HG02610 (cell line): ENCODE measurements around the gene ADAM17.
"Not testable (repeated sequence)": the region's sequence is repeated elsewhere in the genome, so short reads cannot be mapped to it uniquely, and the experiment has no call there.

ENCODE experiments used
- ATAC-seq: cut with Tn5 transposase; IDR thresholded peaks from one replicate; pipeline ENCODE4 v1.9.1; 2021; ENCODE audit warnings: mild to moderate bottlenecking, moderate library complexity; ENCODE audit not compliant: unreplicated experiment

ADAM17 gene

DNA sequence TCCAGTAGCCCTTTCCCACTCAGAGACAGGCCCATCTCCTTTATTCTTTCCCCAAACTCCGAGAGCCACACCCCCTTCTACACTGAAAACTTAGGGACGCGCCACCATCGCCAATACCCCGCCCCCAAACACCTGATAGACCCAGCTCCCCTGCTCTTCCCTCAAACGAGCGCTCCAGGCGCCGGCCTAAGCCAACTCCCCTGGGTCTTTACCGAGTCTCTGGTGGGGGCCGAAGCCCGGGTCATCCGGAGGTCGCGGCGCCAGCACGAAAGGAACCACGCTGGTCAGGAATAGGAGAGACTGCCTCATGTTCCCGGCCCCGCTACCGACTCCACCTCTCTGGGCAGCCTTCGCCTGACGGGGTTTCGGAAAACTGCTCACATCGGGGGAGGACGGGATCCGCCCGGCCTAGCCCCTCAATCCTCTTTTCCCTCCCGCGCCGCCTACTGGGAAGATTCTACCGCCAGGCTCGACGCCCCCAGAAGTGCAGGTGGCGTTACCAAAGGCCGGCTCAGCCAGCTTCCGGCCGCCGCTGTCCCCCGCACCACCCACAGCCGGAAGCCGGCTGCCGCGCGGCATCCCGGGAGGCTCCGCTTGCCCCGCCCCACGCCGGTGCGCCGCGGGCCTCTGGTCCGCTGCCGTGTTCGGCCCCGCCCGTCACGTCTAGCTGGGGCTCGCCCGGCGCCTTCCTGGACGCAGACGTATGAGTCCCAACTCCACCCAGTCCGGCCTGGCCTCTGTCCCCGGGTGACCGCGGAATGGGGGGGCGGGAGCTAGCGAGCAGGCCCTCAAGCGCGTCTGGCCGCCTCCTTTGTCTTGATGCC lies at the start of gene ADAM17:
Gene ADAM17, minus strand, starts transcription at position 534 of the 824 bp plus-strand sequence. Its CDS starts 225 bp downstream, at position 309.
- ATAC-seq: peak; percentile 86

DNA sequence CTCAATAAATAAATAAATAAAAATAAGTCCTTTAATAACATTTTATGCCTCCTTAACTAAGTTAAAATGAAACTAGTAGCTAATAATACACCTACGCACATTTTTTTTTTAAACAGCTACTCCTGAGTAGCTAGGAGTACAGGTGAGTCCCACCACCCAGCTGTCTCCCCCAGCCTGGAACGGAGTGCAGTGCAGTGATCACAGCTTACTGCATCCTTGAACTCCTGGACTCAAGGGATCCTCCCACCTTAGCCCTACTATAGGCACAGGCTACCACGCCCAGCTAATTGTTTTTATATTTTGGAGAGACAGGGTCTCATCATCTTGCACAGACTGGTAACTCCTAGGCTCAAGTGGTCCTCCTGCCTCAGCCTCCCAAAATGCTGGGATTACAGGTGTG lies 46.8 kb upstream of the ADAM17 start:
- ATAC-seq: no peak

DNA sequence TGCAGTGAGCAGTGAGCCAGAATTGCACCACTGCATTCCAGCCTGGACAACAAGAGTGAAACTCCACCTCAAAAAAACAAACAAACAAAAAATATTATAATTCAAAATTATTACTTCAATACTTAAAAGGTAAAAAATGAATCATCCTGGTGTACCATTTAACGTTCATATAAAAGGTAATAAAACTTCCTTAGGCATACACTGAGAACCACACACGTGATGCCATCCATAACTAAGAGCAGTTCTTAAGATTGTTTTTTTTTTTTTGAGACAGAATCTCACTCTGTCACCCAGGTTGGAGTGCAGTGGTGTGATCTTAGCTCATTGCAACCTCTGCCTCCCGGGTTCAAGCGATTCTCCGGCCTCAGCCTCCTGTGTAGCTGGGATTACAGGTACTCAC lies 45.8 kb upstream of the ADAM17 start:
- ATAC-seq: no peak

DNA sequence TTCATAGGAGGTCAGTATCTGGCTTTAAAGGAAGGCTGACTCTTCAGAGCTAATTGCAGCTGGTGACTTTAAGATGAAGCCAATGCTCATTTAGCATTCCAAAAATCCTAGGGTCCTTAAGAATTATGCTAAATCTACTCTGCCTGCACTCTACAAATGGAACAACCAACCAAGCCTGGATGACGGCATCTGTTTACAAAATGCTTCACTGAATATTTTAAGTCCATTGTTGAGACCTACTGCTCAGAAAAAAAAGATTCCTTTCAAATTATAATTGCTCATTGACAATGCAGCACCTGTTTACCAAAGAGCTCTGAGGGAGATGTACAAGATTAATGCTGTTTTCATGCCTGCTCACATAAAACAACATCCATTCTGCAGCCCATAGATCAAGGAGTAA lies 43.8 kb upstream of the ADAM17 start:
- ATAC-seq: no peak

DNA sequence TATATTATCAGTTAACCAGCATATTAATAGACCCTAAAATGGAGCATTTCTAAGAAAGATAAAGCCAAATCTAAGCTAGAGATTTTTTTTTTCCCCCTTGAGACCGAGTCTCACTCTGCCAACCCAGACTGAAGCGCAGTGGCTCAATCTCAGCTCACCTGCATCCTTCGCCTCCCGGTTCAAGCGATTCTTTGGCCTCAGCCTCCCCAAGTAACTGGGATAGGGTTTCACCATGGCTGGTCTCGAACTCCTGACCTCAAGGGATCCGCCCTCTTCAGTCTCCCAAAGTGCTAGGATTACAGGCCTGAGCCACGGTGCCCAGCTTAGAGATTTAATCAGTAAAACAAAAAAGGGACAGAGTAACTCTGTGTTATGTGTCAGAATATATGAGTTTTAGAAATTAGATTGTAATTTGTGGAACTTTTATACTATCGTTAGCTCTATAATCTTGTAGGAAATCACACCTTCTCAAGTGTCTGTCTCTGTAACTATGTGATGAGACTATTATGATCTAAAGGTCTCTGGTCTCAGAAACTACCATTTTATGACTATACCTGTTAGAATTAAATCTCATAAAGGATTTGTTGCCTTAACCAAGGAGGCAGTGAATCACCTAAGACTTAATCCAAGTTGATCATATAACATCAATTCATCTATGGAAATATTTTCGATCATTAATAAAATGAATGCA lies 41.1 kb upstream of the ADAM17 start:
- no peak for ATAC-seq

DNA sequence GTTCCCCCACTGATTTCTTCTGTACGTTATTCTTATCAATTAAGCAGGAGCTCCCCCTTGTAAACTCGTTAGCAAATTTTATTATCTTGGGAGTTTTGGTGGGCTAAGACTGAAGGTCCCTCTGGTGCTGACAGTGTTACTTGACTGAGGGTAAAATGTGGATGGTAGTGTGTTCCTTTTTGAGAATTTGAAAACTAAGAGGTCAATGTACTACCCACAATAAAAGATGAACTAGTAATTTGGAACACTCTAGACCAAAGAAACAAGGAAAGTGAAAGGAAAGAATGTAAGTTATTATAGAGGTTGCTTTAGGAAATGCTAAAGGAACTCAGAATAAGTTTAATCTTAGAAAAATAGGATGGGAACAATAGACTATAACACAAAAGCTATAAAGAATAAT lies 40.1 kb upstream of the ADAM17 start:
- no peak for ATAC-seq

DNA sequence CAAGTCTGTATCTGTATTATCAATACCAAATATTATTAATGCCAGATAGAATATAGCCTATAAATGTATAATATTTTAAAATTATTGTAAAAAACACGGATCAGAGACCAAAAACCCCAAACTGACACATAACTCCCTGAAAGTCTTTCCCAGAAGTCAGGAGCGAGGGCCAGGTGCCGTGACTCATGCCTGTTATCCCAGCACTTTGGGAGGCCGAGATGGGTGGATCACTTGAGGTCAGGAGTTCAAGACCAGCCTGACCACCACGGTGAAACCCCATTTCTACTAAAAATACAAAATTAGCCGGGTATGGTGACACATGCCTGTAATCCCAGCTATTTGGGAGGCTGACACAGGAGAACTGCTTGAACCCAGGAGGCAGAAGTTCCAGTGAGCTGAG lies 39.6 kb upstream of the ADAM17 start:
- ATAC-seq: not testable (repeated sequence)

DNA sequence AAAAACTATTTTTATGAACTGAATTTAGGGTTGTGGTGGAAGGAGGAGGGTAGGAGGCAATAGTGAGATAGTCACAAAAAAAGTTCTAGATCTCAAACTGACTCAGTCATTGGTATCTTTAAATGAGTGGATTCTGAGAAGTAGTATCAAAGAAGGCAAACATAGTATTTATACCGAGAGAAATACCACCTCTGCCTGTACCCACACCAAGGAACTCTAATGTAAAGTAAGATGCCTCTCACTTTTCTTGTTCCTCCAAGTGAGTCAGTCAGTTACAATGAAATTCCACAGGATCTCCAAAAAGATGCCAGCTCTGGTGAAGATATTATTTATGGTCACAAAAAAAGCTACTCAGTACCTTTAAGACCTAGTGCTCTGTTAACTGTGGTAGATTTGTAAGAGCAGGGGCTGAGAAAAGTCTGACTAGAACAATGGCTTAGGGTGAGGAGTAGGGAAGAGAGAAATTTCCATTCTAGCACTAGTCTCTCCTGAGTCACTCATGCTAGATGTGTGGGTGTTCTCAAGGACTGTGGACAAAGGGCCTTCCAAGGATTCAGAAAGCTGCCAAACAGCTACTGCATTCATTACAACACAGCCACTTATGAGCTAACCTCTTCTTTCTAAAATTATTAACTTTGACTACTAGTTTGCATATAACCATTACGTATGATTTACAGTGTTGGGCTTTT lies 38.9 kb upstream of the ADAM17 start:
- ATAC-seq: peak; percentile 52

DNA sequence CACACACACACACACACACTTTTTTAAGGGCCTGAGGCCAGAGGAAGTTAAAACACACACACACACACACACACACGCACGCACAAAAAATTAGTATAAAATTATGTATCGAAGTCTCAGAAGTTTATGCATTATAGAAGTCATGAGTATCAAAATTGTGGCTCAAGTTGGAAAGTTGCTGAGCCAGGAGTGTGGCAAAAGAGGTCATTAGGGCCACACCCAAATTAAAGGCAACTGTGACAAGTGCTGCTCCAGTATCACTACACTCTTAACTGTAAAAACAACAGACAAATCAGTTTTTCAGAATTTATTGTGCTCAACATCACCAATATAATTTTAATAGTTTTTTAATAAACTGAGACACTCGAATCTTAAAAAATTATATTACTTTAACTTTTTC lies 38.3 kb upstream of the ADAM17 start:
- no peak for ATAC-seq

DNA sequence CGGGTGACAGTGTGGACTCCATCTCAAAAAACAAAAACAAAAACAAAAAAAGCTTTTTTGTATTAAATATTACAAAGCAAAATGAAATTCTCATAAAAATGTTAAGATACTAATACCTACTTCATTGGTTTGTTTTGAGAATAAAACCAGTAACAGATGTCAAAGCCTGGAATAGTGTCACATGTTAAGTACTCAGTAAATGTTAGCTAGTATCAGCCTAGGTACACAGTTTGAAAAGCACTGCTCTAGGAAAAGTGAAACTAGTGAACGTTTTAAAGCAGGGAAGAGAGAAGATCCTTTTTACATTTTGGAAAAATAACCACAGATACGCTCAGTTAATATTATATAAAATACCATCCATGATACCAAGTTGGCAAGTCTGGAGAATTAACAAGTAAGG lies 37.1 kb upstream of the ADAM17 start:
- no peak for ATAC-seq

DNA sequence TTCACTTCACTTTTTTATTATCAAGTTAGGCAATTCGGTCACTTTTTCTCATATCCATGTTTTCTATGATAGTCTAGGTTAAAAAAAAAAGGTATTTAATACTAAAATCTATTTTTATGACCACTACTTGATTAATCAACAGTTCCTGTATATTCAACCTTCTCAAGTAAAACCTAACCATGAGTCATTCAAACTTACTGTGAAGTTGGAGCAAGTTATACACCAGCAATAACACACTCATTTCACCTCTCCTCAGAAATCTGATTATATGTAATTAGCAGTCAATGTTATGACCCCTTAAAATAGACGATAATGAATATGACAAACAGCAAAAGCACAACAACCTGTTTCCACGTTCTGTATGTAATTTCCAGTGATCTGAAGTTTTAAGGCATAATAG lies 35.0 kb upstream of the ADAM17 start:
- ATAC-seq: no peak

DNA sequence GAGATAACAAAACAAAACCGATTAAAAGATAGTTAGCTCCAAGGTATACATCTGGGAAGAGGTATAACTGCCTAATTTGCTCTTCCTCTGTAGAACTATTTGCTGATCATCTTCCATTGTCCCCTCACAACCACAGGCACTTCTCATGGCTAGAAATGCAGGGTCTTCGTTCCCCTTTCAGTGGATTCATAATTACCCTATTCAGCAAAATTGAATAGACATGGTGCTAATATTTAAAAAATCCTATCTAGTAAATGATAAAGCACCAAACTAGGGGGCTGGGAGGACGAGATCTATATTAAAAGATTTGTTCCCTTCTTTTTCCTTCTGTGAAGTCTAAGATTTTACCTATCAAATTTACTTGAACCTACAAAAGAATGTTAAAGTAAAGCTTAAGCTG lies 30.8 kb upstream of the ADAM17 start:
- no peak for ATAC-seq

DNA sequence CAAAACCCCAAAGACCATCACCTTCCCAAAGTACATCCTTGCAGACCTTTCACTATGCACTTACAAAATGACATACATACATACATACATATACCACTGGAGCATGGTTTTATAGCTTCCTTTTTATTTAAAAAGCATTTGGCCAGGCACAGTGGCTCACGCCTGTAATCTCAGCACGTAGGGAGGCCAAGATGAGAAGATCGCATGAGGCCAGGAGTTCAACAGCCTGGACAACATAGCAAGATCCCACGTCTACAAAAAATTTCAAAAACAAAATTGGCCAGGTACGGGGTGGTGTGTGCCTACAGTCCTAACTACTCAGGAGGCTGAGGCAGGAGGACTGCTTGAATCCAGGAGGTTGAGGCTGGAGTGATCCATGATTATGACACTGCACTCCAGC lies 29.9 kb upstream of the ADAM17 start:
- ATAC-seq: no peak

DNA sequence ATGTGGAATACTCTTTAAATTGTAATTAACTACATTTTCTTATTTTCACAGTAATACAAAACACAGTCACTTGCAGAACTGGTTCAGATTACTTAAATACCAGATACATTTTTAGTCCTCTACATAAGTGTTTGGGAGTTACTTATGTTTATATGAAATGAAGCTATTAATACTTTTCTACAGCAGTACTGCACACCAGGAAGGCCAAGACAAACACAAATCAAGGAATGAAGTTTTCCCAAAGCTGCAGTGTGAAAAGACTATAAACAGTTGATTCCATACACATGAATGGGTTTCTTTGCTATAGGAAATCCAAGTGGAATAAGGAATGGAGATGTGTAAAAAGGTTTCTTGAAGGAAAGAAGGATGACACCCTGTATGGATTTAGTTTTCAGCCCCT lies 29.3 kb upstream of the ADAM17 start:
- ATAC-seq: not testable (repeated sequence)

DNA sequence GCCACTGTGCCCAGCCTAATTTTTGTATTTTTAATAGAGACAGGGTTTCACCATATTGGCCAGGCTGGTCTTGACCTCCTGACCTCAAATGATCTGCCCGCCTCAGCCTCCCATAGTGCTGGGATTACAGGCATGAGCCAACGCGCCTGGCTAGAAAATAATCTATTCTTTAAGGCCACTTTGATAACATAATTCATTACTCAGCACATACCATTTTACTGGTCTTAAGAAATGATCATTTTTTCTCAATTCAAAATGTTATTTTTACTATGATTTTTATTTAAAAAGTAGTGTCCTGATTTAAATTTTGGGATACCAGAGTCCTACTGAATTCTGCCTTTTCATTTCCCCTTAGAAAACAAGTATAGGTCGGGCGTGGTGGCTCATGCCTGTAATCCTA lies 27.0 kb upstream of the ADAM17 start:
- no peak for ATAC-seq

DNA sequence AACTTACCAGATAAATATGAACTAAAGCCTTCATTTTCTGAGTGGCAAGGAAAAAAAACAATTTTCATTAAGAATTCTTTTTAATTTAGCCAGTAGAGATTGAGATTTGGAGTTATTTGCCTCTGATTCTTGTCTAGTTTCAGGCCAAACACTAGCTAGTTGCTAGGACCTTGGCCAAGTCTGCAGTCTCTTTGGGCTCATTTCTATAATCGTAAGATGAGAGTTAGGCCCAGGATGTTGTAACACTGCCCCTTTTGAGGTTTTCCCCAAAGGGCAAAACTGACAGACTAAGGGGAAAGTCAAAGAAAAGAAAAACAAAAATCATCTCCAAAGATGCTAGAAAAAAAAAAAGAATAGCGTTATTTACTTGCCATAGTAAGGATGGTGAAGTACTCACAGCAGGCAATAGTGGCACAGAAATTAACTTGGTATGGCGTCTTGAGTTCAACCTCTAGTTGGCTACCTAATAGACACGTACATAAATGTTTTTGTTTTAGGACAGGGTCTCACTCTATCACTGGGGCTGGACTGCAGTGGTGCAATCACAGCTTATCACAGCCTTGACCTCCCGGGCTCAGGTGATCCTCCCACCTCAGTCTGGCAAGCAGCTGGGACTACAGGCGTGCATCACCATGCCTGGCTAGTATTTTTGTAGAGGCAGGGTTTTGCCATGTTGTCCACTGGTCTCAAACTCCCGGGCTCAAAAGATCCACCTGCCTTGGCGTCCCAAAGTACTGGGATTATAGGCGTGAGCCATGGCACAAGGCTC lies 23.0 kb upstream of the ADAM17 start:
- ATAC-seq: no peak

DNA sequence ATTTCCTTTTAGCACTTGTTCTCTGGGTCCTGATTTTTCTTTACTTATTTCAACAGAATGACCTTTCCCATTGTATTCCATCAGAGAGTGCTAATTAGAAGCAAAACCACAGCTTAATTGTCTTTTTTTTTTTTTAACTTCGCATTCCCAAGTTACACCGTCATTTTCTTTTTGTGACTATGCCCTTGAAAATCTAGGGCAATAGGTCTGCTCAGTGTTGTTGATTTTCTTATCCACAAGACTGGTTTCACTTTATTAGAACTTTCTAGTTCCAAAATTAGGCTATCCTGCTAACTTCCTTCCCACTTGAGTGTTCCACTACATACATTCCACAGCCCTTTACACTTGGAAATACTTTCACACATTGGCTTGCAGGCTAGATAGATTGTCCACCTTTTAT lies 18.7 kb upstream of the ADAM17 start:
- ATAC-seq: no peak

DNA sequence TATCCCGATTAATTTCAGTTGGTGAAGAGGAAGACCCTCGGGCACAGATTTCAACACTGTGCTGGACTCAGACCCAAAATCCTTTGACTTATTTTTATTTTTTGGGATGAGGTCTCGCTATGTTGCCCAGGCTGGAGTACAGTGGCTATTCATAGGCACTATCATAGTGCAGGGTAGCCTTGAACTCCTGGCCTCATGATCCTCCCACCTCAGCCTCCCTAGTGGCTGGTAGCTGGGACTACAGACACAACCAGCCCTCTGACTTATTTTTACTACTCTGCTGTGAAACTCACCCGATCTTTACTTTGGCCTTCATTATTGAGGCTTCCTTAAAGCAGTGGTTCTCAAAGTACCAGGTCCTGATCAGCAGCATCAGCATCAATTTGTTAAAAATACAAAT lies 18.2 kb upstream of the ADAM17 start:
- ATAC-seq: no peak

DNA sequence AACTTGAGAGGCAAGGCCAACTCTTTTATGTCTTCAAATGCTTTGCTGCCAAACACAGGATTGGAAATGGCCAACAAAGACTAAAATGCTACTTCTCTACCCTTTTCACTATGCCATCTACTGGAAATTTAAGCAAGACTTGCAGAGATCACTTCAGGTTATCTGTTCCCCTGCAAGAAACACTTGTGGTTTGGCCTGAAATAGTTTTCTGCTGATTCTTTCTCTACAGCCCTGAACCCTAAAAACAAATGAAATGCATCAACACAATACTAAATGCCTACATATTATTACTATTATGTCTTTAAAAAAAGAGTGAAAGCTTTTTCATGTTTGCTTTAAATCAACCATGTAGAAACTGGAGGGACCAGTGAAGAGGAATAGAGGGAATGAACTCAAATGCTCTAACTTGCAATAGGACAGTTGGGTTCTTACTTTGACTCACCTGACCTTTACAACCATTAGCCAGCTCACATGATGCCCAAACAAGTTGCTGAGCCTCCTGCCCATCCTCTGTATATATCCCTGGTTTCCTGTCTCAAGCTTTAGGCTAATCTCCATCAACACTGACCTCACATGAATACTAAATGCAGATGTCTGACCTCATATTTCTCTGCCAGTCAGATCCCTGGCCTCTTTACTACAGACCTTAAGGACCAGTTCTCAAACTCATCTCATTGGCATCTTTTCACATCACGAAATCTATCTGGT lies 17.5 kb upstream of the ADAM17 start:
- ATAC-seq: no peak
